Testis (tissue), 3 donors: ENCODE results near the gene SMARCD2. TPM values are rescaled to one million over a fixed set of nuclear protein-coding genes. Genes with fewer than 3 reads are reported as not detected.

ENCODE experiments used
- DNase-seq: peaks from one replicate; pipeline ENCODE4 v3.0.0-alpha.2; 2019
- H3K27ac ChIP-seq, 2 donors: fragments of 200-600 bp; sonication (generic); one replicate each; pipeline ENCODE4 v1.5.1; 2019
- H3K27me3 ChIP-seq: fragments of 200-600 bp; sonication (generic); one replicate; pipeline ENCODE4 v1.5.1; 2019
- H3K36me3 ChIP-seq: fragments of 200-600 bp; sonication (generic); one replicate; pipeline ENCODE4 v1.5.1; 2017; ENCODE audit warnings: low read depth; ENCODE audit errors: missing control alignments
- H3K4me1 ChIP-seq: fragments of 200-600 bp; sonication (generic); one replicate; pipeline ENCODE4 v1.5.1; 2019
- H3K4me3 ChIP-seq, 2 donors: fragments of 200-600 bp; sonication (generic); one replicate each; pipeline ENCODE4 v1.5.1; 2017 to 2019
- H3K9me3 ChIP-seq: fragments of 200-600 bp; sonication (generic); one replicate; pipeline ENCODE4 v1.5.1; 2017
- CTCF ChIP-seq, 3 experiments: fragments of 450-650 bp in 2 of 3; fragments of 200-600 bp in 1 of 3; sonication (generic) in 1 of 3; IDR thresholded peaks; one replicate each; pipeline ENCODE4 v1.5.1; 2016 to 2019; ENCODE audit warnings: antibody characterized with exemption in 3 of 3, mild to moderate bottlenecking in 2 of 3, moderate library complexity in 1 of 3
- POLR2A ChIP-seq: fragments of 450-650 bp; IDR thresholded peaks from one replicate; pipeline ENCODE4 v1.6.1; 2017; ENCODE audit warnings: antibody characterized with exemption, mild to moderate bottlenecking, moderate library complexity
- WGBS, 2 donors: methylation state at CpG; one replicate each; pipeline ENCODE4 v1.1.5; 2018; 5-methylcytosine and 5-hydroxymethylcytosine counted together
- intact Hi-C: fragments of 100-400 bp; cut with DNase I; formaldehyde crosslinking; loops from one replicate; pipeline ENCODE4 v1.15.1; 2023; ENCODE audit warnings: low total_unique reads
- polyA plus RNA-seq: library from polyadenylated mRNA; stranded (reverse); fragments of 350-450 nt; fragmentation: Illumina TruSeq; extraction: RNeasy Lipid Tissue Mini Kit (QIAGEN cat#74804); gene quantifications from one replicate; pipeline ENCODE4 v1.2.3, GENCODE V29; 2014; ENCODE audit warnings: low read depth, low replicate concordance; ENCODE audit not compliant: insufficient read depth
- total RNA-seq, 2 donors: library from RNA; depleted of rRNA; stranded (reverse); fragments of >200 nt; gene quantifications; one replicate each; pipeline ENCODE4 v1.2.3, GENCODE V29; 2016

SMARCD2 gene
- total and polyA plus RNA-seq, 3 donors from 2014 or later: 95.2 to 122 (median 121) TPM

- no peak overlapping the region for H3K4me3 ChIP-seq
- intact Hi-C loops: no loop called here
These were observed 50.3 kb downstream of the SMARCD2 start for GRCh38 chr17:63792055-63792729.

GRCh38 chr17:63790057-63790456, 52.4 kb downstream of the SMARCD2 start:
- TF ChIP-seq CTCF (IDR thresholded peaks at IDR 0.05) (no peak), POLR2A (no peak)
- intact Hi-C loops: no loop called here
- Histone ChIP-seq H3K9me3 (no peaks in the 10 kb centered on the region), H3K27ac (no peak overlapping the region), H3K4me1 (no peaks in the 10 kb centered on the region), H3K36me3 (no peaks in the 10 kb centered on the region), H3K27me3 (no peaks in the 10 kb centered on the region), H3K4me3 (no peak overlapping the region)
- no peak for DNase-seq
- 85 to 92% methylated on average over 6 of the region's 6 CpGs for WGBS, 2 donors

More at GRCh38 chr17:63792055-63792729, 50.3 kb downstream of the SMARCD2 start:
- Histone ChIP-seq H3K36me3 (no peaks in the 10 kb centered on the region), H3K27ac (no peak overlapping the region), H3K9me3 (no peaks in the 10 kb centered on the region), H3K27me3 (no peaks in the 10 kb centered on the region), H3K4me1 (no peaks in the 10 kb centered on the region)
- WGBS, 2 donors: 89 to 91% methylated on average over 3 of the region's 3 CpGs
- TF ChIP-seq POLR2A: no peak
- TF ChIP-seq CTCF (IDR thresholded peaks at IDR 0.05): no peak
- no peak for DNase-seq

- Histone ChIP-seq H3K4me1 (no peaks in the 10 kb centered on the region), H3K9me3 (no peaks in the 10 kb centered on the region), H3K27ac (no peak overlapping the region), H3K4me3 (no peak overlapping the region), H3K36me3 (no peaks in the 10 kb centered on the region), H3K27me3 (no peaks in the 10 kb centered on the region)
- DNase-seq: no peak
- WGBS, 2 donors: 90 to 94% methylated on average over 13 of the region's 13 CpGs
- TF ChIP-seq POLR2A (no peak), CTCF (IDR thresholded peaks at IDR 0.05) (no peak)
- intact Hi-C loops: no loop called here
These were observed 55.3 kb downstream of the SMARCD2 start for GRCh38 chr17:63786971-63787711.

GRCh38 chr17:63786117-63786516, 56.4 kb downstream of the SMARCD2 start:
- no peaks in the 10 kb centered on the region for H3K36me3 ChIP-seq
- intact Hi-C loops: no loop called here
- H3K4me1 ChIP-seq: no peaks in the 10 kb centered on the region
- H3K4me3 ChIP-seq: no peak overlapping the region
- no peaks in the 10 kb centered on the region for H3K9me3 ChIP-seq
- no peak overlapping the region for H3K27ac ChIP-seq
- no peak for DNase-seq
- WGBS, 2 donors: 81 to 91% methylated on average over 1 of the region's 1 CpG
- no peaks in the 10 kb centered on the region for H3K27me3 ChIP-seq
- TF ChIP-seq CTCF (IDR thresholded peaks at IDR 0.05) (no peak), POLR2A (no peak)
